Coronary artery (tissue), 2 donors: Measurements from ENCODE around the gene KIF2C.

Experiments used
- DNase-seq: peaks from one replicate; pipeline ENCODE4 v3.0.0-alpha.2; 2017; ENCODE audit warnings: low spot score
- H3K27ac ChIP-seq, 2 donors: fragments of 200-600 bp; sonication (generic); one replicate each; pipeline ENCODE4 v1.5.1; 2016 to 2019
- H3K4me3 ChIP-seq: fragments of 200-600 bp; sonication (generic); 2 replicates; pipeline ENCODE4 v1.5.1; 2016; ENCODE audit warnings: mild to moderate bottlenecking, moderate library complexity
- CTCF ChIP-seq: fragments of 200-600 bp; sonication (generic); IDR thresholded peaks from one replicate; pipeline ENCODE4 v1.5.1; 2019; ENCODE audit warnings: antibody characterized with exemption

KIF2C gene

GRCh38 chr1:44707112-44707881 lies 32.3 kb upstream of the KIF2C start:
- Histone ChIP-seq H3K27ac (no peak overlapping the region), H3K4me3 (no peak overlapping the region)
- DNase-seq: no peak
- TF ChIP-seq CTCF: no peak

GRCh38 chr1:44707959-44708831 lies 31.4 kb upstream of the KIF2C start:
- Histone ChIP-seq H3K4me3 (peak overlapping the region; percentile 52), H3K27ac (no peak overlapping the region)

GRCh38 chr1:44713321-44713781 lies 26.3 kb upstream of the KIF2C start:
- Histone ChIP-seq H3K27ac (no peak overlapping the region), H3K4me3 (no peak overlapping the region)
- DNase-seq: no peak
- TF ChIP-seq CTCF: no peak

More at GRCh38 chr1:44707959-44708831, 31.4 kb upstream of the KIF2C start:
- no peak for DNase-seq
- TF ChIP-seq CTCF: peak; percentile 40

- no peak overlapping the region for H3K4me3 ChIP-seq
- H3K27ac ChIP-seq: no peak overlapping the region
- DNase-seq: no peak
- no peak for TF ChIP-seq CTCF
Observed at GRCh38 chr1:44714532-44714931, 25.1 kb upstream of the KIF2C start.

- H3K4me3 ChIP-seq: no peak overlapping the region
- DNase-seq: no peak
- TF ChIP-seq CTCF: peak; percentile 80
- H3K27ac ChIP-seq: no peak overlapping the region
Observed at GRCh38 chr1:44714944-44715571, 24.6 kb upstream of the KIF2C start.

GRCh38 chr1:44717156-44717555 lies 22.5 kb upstream of the KIF2C start:
- Histone ChIP-seq H3K27ac (no peak overlapping the region), H3K4me3 (no peak overlapping the region)
- TF ChIP-seq CTCF: no peak
- DNase-seq: no peak
